GM18499 (cell line): ENCODE data around the gene AGBL4.

ENCODE experiments used
- ATAC-seq: cut with Tn5 transposase; IDR thresholded peaks from one replicate; pipeline ENCODE4 v1.9.1; 2021; ENCODE audit warnings: moderate number of reproducible peaks; ENCODE audit not compliant: insufficient read depth, unreplicated experiment

The AGBL4 gene

GRCh38 chr1:48923116-48923515 is 1100.6 kb downstream of the AGBL4 start:
- ATAC-seq, result no peak

GRCh38 chr1:48920851-48921250 is 1102.9 kb downstream of the AGBL4 start:
- no peak for ATAC-seq

GRCh38 chr1:48917901-48918603 is 1105.7 kb downstream of the AGBL4 start:
- ATAC-seq, result no peak

- no peak for ATAC-seq
Observed at GRCh38 chr1:48917070-48917454, 1106.7 kb downstream of the AGBL4 start.

- ATAC-seq, result no peak
Observed at GRCh38 chr1:48916130-48917069, 1107.4 kb downstream of the AGBL4 start.

- no peak for ATAC-seq
Observed at GRCh38 chr1:48908606-48909005, 1115.1 kb downstream of the AGBL4 start.

GRCh38 chr1:48906729-48907128 is 1117.0 kb downstream of the AGBL4 start:
- no peak for ATAC-seq

- ATAC-seq, result no peak
Observed at GRCh38 chr1:48906164-48906563, 1117.6 kb downstream of the AGBL4 start.

GRCh38 chr1:48903291-48903690 is 1120.5 kb downstream of the AGBL4 start:
- ATAC-seq, result no peak

GRCh38 chr1:48898894-48899293 is 1124.9 kb downstream of the AGBL4 start:
- ATAC-seq, result no peak

GRCh38 chr1:48889615-48890014 is 1134.1 kb downstream of the AGBL4 start:
- no peak for ATAC-seq

- no peak for ATAC-seq
Observed at GRCh38 chr1:48889082-48889481, 1134.7 kb downstream of the AGBL4 start.

GRCh38 chr1:48887796-48888195 is 1136.0 kb downstream of the AGBL4 start:
- no peak for ATAC-seq

- no peak for ATAC-seq
Observed at GRCh38 chr1:48882020-48882419, 1141.7 kb downstream of the AGBL4 start.

GRCh38 chr1:48878191-48878940 is 1145.4 kb downstream of the AGBL4 start:
- ATAC-seq, result no peak

- no peak for ATAC-seq
Observed at GRCh38 chr1:48876330-48876785, 1147.4 kb downstream of the AGBL4 start.

GRCh38 chr1:48875552-48876329 is 1148.0 kb downstream of the AGBL4 start:
- ATAC-seq, result no peak

- no peak for ATAC-seq
Observed at GRCh38 chr1:48873944-48874343, 1149.8 kb downstream of the AGBL4 start.

- ATAC-seq, result no peak
Observed at GRCh38 chr1:48870596-48870995, 1153.2 kb downstream of the AGBL4 start.
